HepG2 (cell line): ENCODE measurements around the gene FOXA1. TPM values are rescaled to one million over a fixed set of nuclear protein-coding genes. Genes with fewer than 3 reads are reported as not detected.

Experiments
- AFF4 ChIP-seq: sonication (generic); formaldehyde crosslinking; IDR thresholded peaks from 2 replicates; pipeline ENCODE4 v1.4.0; 2020; ENCODE audit warnings: missing genetic modification reagents
- ASH2L ChIP-seq: fragments of 300-600, 200-600 bp; sonication (generic); IDR thresholded peaks from 2 replicates; pipeline ENCODE4 v1.7.0; 2017; ENCODE audit warnings: low read depth, mild to moderate bottlenecking, moderate library complexity, mixed read lengths, low read length; ENCODE audit not compliant: insufficient read length
- CEBPG ChIP-seq: IDR thresholded peaks from 2 replicates; pipeline ENCODE4 v1.6.1; 2016
- CERS6 ChIP-seq: sonication (generic); formaldehyde crosslinking; IDR thresholded peaks from 2 replicates; pipeline ENCODE4 v1.5.0; 2020; ENCODE audit warnings: missing genetic modification reagents
- JUNB ChIP-seq: sonication (generic); formaldehyde crosslinking; IDR thresholded peaks from 2 replicates; pipeline ENCODE4 v1.8.0; 2022; ENCODE audit warnings: missing genetic modification reagents, mild to moderate bottlenecking, borderline replicate concordance
- ZNF234 ChIP-seq: sonication (generic); formaldehyde crosslinking; conservative IDR thresholded peaks from 2 replicates; pipeline ENCODE4 v1.5.1; 2020; ENCODE audit warnings: mild to moderate bottlenecking, missing genetic modification reagents
- ZNF574 ChIP-seq: sonication (generic); formaldehyde crosslinking; IDR thresholded peaks from 2 replicates; pipeline ENCODE4 v1.4.0; 2020; ENCODE audit warnings: missing genetic modification reagents
- ZNF703 ChIP-seq: sonication (generic); formaldehyde crosslinking; IDR thresholded peaks from 2 replicates; pipeline ENCODE4 v1.5.1; 2020; ENCODE audit warnings: missing genetic modification reagents, mild to moderate bottlenecking, moderate library complexity, borderline replicate concordance
- ZXDC ChIP-seq: sonication (generic); formaldehyde crosslinking; IDR thresholded peaks from 2 replicates; pipeline ENCODE4 v1.5.0; 2020; ENCODE audit warnings: mild to moderate bottlenecking, missing genetic modification reagents
- polyA plus RNA-seq, 8 experiments: library from polyadenylated mRNA; depleted of rRNA in 3 of 8; stranded (reverse) in 7 of 8; unstranded in 1 of 8; fragments of >200 nt; fragmentation: Illumina TruSeq in 4 of 8; extraction: Trizol in 4 of 8; gene quantifications; 2 replicates each; pipeline versions ENCODE4 v1.2.1 to v1.2.3, GENCODE V29; 2011 to 2016; ENCODE audit warnings: low read depth in 4 of 8, missing spikeins in 1 of 8, mixed read lengths in 1 of 8; ENCODE audit not compliant: insufficient read depth in 1 of 8
- total RNA-seq, 5 experiments: library from RNA; depleted of rRNA; stranded (reverse); fragments of >200 nt; fragmentation: Illumina TruSeq; extraction: Trizol; gene quantifications; 2 replicates each; pipeline ENCODE4 v1.2.3, GENCODE V29; 2016; ENCODE audit warnings: low read depth in 1 of 5
- TF ChIP-seq, protein P1 (sequence below), 2 experiments: sonication (generic) in 1 of 2; formaldehyde crosslinking in 1 of 2; IDR thresholded peaks; 2 replicates each; pipeline versions ENCODE4 v1.4.0 to v1.6.1; 2016 to 2020; ENCODE audit warnings: borderline replicate concordance in 1 of 2, low read depth in 1 of 2, mild to moderate bottlenecking in 1 of 2, missing genetic modification reagents in 1 of 2

FOXA1 gene
- total and polyA plus RNA-seq, 2 of the 13 experiments (the other 11 are each of a cell fraction or from before 2014, with no cell fraction given) = 43.4 to 58.6 TPM

- TF ChIP-seq AFF4 (no peak), ZNF574 (CRISPR knock-in tag) (peak; percentile 59), ZNF703 (no peak), ZNF234 (CRISPR knock-in tag) (no peak), CEBPG (peak; percentile 64), JUNB (CRISPR knock-in tag) (no peak), ZXDC (CRISPR knock-in tag) (peak; percentile 74; the same call in 1 of the 2 replicates), CERS6 (CRISPR knock-in tag) (peak; percentile 15; the same call in 1 of the 2 replicates), ASH2L (peak; percentile 74)
- TF ChIP-seq, protein P1, sequence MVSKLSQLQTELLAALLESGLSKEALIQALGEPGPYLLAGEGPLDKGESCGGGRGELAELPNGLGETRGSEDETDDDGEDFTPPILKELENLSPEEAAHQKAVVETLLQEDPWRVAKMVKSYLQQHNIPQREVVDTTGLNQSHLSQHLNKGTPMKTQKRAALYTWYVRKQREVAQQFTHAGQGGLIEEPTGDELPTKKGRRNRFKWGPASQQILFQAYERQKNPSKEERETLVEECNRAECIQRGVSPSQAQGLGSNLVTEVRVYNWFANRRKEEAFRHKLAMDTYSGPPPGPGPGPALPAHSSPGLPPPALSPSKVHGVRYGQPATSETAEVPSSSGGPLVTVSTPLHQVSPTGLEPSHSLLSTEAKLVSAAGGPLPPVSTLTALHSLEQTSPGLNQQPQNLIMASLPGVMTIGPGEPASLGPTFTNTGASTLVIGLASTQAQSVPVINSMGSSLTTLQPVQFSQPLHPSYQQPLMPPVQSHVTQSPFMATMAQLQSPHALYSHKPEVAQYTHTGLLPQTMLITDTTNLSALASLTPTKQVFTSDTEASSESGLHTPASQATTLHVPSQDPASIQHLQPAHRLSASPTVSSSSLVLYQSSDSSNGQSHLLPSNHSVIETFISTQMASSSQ (IDR thresholded peaks at IDR 0.05; ENCODE audit: low read depth) = peak; percentile 71
- TF ChIP-seq, protein P1 (CRISPR knock-in tag; IDR thresholded peaks at IDR 0.05; ENCODE audit: borderline replicate concordance) = peak; percentile 82; the same call in 1 of the 2 replicates
Measured at GRCh38 chr14:37602605-37603453, 7.8 kb upstream of the FOXA1 start (continued).
